ELF-1 (cell line): ENCODE measurements around the gene GZF1.
A peak's percentile ranks its signal among the peaks of the same experiment; 100 is the strongest.

Experiments used
- DNase-seq: peaks from one replicate; pipeline ENCODE4 v3.0.0-alpha.2; 2016; ENCODE audit warnings: low read depth, low spot score

GZF1 gene

DNA sequence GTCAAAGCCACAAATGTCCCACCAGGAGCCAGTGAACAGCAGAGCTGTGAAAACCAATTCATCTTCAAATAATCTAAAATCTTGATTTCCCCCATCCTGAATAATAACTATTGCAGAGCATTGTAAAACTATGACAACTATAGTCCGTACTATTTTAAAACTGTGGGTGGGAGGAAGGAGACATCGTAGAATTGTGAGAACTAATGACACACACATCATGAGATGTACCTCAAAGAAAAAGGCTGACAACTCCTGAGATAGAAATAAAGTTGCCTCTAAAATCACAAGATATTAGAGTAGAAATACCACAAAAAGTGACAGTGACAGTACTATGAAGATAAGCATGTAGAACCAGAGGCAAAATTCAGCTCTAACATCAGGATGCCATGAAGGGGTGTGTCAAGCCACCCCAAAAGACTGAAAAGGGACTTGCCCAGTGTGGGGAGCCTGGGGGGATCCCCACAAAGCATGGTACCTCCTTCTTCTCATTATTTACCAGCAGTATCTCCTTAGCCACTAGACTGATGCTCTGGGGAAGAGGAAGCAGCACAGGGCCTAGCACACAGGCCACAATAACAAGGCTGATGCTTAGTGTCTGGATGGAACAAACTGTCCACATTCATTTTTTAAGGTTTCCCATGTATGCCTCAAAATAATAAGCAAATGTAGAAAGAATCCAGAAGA is 45.9 kb downstream of the GZF1 start:
- no peak for DNase-seq

DNA sequence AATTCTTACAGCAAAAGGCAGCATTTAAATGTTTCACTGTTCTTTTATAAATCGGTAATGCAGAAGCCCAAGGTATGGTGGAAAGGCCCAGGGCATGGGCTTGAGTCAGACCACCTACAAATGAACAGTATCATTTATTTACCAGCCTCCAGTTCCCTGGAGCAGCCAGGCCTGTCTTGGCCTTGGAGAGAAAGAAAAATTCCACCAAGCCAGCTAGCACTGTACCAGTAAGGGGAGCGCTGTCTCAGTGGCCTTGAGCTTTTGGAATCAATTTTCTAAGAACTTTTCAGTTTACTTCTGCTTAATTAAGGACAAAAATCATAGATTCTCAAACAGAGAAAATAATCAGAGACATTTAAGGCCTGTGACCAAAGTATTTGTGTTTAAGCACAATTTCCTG is 47.0 kb downstream of the GZF1 start:
- no peak for DNase-seq

DNA sequence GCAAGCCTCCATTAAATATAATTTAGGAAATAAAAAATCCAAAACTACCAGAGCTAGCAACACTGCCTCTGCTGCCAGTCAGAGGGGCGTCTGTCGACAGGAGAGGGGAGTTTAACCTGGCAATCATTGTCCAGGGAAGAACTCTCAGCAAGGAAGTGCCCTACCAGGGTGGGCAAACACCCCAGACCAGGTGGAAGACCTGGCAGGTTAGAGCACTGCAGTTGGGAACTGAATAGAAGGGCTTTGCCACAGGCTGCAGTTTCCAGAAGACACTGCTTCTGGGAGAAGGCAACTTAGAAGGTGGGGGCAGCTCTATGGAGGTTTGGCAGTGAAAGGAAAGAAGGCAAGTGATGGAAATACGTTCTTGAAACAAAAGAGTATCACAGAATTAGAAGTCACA is 47.8 kb downstream of the GZF1 start:
- DNase-seq, result no peak

DNA sequence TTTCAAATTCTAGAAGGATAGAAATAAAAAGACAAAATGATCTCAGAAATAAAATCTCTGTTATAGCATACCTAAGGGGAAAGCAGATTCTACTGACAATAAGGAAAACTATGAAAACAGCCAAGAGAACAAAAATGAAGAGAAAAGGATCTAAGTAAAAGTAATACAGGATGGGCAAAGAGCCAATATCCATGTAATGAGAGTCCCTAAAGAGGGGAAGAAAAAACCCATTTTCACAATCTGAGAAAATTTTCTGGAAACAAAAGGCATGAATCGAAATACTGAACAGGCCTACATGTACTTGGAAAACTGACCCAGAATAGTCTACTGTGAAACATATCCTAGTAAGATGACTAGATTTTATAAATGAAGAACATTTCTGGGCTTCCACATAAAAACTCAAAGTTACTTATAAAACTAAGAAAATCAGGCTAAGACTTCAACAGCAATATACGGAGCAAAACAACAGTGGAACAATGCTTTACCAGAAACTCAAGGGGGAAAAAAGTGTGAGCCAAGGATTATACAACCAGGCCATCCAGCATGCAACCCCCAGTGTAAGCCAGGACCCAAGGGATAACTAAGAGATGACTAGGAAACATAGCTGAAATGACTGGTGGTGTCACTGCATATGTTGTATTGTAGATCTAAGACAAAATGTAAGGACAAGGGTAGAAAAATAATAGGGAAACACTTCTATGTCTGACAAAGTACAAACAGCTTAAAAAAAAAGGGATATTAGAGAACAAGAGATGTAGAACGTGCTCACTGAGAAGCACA is 49.1 kb downstream of the GZF1 start:
- DNase-seq, result no peak

DNA sequence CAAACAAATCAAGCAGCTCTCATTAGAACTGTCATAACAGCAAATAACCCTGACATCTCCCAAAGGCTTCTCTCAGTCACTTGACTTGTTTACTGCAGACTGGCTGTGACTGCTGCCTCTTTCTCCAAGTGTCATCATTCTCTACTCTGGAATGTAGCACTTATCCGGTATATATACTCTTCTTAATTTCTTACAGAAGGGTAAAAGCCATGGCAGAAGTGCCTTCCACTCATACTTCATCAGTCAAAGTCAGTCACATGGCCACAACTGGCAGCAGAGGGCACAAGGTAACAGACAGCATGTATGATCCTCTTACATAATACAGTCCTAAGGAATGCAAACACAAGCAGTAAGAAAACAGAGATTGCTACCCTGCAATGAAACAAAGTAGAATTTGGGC is 50.0 kb downstream of the GZF1 start:
- DNase-seq, result no peak

DNA sequence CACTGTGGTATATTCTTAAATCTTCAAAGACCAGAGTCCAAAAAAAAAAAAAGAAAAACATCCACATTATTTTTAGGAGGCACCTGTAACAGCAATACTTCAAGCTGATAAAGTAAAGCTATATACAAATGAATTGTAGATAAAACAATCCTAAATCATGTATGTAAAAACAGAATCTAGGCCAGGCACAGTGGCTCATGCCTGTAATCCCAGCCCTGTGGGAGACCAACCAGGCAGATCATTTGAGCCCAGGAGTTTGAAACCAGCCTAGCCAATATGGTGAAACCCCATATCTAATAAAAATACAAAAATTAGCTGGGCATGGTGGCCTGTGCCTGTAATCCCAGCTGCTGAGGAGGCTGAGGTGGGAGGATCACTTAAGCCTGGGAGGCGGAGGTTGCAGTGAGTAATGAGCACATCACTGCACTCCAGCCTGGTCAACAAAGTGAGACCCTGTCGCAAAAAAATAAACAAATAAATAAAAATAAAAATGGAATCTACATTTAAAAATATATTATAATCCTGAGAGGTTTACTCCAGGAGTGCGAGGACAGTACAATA is 52.0 kb downstream of the GZF1 start:
- no peak for DNase-seq

DNA sequence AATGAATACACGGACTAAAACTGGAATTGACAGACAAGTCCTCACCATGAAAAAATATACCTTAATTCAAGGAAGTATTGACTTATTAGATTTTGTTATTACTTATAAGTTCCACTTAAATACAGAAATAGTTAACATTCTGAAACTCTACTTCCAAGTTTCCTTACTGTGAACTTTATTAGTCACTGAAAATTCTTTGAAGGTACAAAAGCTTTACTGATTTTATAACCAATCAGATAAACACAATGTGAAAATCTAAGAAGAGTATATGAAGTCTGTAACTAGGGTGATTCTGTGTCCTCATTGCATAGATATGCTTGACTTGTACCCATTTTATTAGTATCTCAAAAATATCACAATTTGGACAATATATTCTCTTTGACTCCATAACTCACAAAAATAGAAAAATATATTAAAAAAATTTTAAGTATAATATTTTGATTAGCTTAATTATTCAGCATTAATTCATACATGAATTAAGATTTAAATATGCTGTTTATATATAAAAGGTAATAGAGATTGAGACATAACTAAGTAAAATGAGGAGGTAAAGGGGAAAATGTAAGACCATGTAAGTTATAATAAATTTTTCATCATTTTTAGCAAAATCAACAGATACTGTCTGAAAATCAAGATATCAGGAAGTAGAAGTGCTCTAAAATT is 52.7 kb downstream of the GZF1 start:
- no peak for DNase-seq

DNA sequence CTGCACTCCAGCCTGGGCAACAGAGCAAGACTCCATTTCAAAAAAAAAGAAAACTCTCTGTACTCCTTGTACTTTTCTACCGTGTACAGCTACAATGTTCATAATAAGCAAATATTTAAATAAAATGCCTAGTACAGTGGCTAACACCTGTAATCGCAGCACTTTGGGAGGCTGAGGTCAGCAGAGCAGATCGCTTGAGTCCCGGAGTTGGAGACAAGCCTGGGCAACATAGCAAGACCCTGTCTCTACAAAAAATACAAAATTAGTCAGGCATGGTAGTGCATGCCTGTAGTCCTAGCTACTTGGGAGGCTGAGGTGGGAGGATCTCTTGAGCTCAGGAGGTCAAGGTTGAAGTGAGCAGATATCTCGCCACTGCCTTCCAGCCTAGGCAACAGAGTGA is 53.6 kb downstream of the GZF1 start:
- DNase-seq, result no peak

DNA sequence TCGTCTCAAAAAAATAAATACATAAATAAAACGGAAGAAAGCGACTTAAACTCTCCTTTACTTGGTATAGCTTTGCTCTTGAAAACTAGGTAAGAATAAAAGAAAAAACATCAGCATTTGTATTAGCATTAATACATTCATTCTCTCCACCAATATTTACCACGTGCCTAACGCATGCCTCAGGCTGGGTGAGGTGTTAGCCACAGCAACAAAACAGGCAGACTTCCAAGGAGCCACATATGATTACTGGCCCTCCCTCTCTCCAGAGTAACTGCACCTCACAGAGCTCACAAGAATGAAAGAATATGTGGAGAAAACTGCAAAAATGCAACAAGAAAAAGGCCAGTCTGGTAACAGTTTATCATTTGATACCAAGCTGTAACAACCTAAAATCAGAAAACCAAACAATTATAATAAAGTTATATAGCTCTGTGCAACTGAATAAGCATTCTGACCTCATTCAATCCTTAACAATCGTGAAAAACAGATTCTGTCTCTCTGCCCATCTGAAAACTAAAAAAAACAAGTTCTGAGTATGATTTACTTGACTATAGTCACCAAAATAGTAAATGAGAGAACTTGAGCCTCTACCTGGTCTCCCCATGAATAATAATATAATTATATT is 54.1 kb downstream of the GZF1 start:
- DNase-seq, result no peak

DNA sequence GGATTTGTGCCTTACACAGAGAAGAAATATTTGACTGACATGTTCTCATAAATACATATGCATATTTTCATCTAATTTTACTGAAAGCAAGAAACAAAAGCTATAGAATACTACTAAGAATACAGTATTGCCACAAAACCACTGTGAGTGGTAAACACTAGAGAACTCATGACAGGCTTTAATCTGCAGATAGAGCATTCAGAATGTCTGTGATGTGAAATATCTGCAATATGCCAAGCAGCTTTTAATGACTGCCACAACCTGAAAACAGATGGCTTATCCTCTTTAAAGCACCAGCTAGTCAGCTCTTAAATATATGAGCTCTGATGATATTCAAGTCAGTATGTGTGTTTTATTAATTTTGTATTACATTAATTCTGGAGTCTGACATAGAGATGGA is 55.9 kb downstream of the GZF1 start:
- no peak for DNase-seq

DNA sequence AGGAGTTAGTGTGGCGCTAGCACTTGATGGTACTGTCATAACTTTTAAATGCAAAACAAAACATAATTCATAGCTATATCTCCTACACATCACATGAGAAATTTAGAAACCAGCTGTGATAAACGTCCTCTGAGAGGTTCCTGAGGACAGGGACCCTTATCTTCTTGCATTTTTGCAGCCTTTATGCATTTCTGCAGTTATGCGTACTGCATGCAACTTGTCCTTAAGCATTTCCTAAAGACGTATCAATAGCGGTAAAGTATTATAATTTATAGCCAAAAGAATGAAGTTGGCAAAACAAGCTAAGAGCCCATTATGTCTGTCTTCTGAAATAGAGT is 57.6 kb downstream of the GZF1 start:
- no peak for DNase-seq

DNA sequence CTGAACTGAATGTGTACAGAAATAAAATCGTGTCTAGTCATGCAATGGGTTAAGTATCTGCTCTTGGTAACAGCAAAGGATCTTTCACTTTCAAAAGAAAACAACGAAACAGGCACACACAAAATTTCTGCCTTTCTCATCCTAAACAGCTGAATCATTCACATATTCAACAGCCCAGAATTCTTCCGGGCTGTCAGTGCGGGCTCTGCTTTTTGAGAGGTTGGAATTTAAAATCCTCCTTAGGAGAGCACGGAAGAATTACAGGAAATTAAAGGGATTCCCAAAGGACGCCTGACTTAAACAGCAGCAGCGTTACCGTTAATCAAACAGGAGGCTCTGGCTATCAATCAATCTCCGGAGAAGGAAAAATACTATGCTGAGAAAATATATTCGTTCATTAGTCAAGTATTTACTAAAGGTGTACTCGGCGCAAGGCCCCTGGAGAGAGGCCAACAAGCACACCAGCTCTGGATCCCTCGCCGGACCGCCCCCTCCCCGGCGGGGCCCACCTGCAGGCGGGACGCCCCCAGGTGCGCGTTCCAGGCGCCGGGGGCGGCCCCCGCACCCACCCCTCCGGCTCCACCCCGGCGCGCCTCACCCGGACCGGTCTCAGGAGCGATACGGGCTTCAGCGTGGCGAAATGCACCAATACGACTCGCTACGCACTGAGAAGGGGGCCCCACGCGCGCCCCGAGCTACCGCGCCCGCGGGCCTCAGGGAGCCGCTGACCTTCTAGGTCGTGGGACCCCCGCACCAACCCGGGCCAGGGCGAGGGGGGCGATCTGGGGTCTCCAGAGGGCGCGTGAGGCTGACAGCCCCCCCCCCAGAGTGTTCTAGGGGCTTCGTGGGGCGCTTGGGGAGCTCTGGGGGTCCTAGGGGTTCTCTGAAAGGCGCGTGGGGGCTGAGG is 58.3 kb downstream of the GZF1 start:
- DNase-seq, result peak; percentile 16

DNA sequence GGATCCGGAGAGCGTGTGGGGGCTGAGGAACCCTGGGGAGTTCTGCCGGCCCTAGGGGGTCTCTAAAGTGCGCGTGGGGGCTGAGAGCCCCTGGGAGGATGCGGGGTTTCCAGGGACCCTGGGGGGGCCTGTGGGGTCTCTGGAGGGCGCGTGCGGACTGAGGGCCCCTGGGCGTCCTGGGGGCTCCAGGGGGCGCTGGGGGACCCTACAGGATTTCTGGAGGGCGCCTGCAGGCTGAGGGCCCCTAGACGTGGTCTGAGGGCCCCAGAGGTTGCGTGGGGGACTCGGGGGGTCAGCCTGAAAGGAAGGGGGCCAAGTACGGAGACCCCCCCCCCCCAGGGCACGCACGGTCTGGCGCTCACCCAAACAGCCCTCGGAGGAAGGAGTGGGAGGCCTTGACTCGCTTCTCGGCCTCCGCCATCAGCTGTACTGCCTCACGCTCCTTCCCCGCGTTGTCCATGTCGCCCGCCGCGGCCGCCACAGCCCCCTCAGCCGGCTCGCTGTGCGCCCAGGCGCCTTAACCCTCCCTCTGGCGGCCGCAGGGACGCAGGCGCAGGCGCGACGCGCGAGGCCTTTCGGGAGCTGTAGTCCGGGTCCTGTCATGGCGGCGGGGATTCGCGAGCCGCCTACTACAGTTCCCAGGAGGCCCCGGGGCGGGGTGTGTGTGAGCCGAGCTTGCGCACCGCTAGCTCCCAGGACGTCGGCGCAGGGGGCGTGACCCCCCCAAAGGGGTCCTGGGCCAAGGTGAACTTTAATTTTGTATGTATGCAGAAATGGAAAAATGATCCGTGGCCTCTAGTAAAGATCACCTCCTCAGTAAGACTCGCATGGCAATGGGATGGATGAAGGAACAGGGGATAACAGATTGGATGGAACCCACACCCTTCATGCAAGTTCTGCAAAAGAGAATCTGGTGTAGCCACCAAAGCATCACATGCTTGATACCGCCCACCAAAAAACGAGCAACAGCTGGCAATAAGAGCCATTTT is 59.3 kb downstream of the GZF1 start, which contains the start of gene NAPB:
TSS of gene NAPB (minus strand) at position 546 of the 989 bp plus-strand sequence. CDS start at position 460, 86 bp downstream.
- peak; percentile 95 for DNase-seq
